ENCODE measurements around the gene EFCAB7.

- TF ChIP-seq, protein P1, sequence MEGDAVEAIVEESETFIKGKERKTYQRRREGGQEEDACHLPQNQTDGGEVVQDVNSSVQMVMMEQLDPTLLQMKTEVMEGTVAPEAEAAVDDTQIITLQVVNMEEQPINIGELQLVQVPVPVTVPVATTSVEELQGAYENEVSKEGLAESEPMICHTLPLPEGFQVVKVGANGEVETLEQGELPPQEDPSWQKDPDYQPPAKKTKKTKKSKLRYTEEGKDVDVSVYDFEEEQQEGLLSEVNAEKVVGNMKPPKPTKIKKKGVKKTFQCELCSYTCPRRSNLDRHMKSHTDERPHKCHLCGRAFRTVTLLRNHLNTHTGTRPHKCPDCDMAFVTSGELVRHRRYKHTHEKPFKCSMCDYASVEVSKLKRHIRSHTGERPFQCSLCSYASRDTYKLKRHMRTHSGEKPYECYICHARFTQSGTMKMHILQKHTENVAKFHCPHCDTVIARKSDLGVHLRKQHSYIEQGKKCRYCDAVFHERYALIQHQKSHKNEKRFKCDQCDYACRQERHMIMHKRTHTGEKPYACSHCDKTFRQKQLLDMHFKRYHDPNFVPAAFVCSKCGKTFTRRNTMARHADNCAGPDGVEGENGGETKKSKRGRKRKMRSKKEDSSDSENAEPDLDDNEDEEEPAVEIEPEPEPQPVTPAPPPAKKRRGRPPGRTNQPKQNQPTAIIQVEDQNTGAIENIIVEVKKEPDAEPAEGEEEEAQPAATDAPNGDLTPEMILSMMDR (IDR thresholded peaks at IDR 0.05; ENCODE audit: low read depth, low read length), result no peak
- TF ChIP-seq EZH2phosphoT487 (IDR thresholded peaks at IDR 0.05; ENCODE audit: low read depth), result no peak
Measured at GRCh38 chr1:63534406-63534805, 11.1 kb downstream of the EFCAB7 start.

Measured in OCI-LY3 (cell line).